DOHH2 (cell line): ENCODE measurements around the gene RPTOR.

Experiments used
- EZH2phosphoT487 ChIP-seq: fragments of 200-600 bp; sonication (generic); IDR thresholded peaks from 2 replicates; pipeline ENCODE4 v1.6.1; 2017; ENCODE audit warnings: borderline replicate concordance, mild to moderate bottlenecking, antibody characterized with exemption, low read length, moderate library complexity, mixed read lengths
- TF ChIP-seq, protein P1 (sequence below): fragments of 200-600 bp; sonication (generic); IDR thresholded peaks from one replicate; pipeline ENCODE4 v1.5.1; 2014; ENCODE audit warnings: antibody characterized with exemption, mild to moderate bottlenecking, low read depth, low read length; ENCODE audit not compliant: poor library complexity, severe bottlenecking

DNA sequence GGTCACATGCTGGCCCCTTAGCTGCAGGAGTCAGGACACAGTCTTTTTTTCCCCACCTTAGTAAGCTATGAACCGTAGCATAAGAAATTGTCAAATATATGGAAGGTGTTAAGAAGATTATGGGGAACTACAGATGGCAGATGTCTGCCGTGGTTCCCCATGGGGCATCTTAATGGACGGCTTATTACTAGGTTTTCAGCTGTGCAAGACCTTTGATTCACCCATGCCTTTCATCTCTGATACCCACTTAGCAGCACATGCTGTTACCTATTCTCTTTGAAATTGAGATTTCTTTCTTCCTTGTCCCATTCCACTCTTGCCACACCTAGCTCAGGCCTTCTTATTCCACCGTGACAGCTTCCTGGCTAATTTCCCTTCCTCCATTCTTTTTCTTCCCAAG, 70.7 kb downstream of the RPTOR start:
- TF ChIP-seq, protein P1, sequence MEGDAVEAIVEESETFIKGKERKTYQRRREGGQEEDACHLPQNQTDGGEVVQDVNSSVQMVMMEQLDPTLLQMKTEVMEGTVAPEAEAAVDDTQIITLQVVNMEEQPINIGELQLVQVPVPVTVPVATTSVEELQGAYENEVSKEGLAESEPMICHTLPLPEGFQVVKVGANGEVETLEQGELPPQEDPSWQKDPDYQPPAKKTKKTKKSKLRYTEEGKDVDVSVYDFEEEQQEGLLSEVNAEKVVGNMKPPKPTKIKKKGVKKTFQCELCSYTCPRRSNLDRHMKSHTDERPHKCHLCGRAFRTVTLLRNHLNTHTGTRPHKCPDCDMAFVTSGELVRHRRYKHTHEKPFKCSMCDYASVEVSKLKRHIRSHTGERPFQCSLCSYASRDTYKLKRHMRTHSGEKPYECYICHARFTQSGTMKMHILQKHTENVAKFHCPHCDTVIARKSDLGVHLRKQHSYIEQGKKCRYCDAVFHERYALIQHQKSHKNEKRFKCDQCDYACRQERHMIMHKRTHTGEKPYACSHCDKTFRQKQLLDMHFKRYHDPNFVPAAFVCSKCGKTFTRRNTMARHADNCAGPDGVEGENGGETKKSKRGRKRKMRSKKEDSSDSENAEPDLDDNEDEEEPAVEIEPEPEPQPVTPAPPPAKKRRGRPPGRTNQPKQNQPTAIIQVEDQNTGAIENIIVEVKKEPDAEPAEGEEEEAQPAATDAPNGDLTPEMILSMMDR = no peak
- no peak for TF ChIP-seq EZH2phosphoT487
